Mesangial cell (primary cell): Measurements from ENCODE around the gene BRK1. TPM values are rescaled to one million over a fixed set of nuclear protein-coding genes. Genes with fewer than 3 reads are reported as not detected.

Source experiments
- total RNA-seq: library from RNA; depleted of rRNA; stranded (reverse); fragments of >200 nt; gene quantifications from 2 replicates; pipeline ENCODE4 v1.2.3, GENCODE V29; 2015

BRK1 gene
- 113 and 149 TPM in 2 replicates for total RNA-seq

GRCh38 chr3:10115326-10116137 is at the start of gene BRK1:
BRK1 (plus strand) TSS chr3:10115675; CDS start chr3:10115702, 27 bp downstream.

GRCh38 chr3:10108091-10108490 is 7.4 kb upstream of the BRK1 start, which contains the start of gene FANCD2OS:
FANCD2OS (minus strand) TSS chr3:10108255; CDS start chr3:10104774, 3,481 bp downstream.

GRCh38 chr3:10164546-10165393 is 49.3 kb downstream of the BRK1 start, which contains the start of gene IRAK2:
IRAK2 (plus strand) TSS chr3:10164919; CDS start chr3:10164955, 36 bp downstream.

Other genes with a start within 250 kb of the BRK1 start
- 0.13 TPM in 1 of 2 replicates, not detected in the other for gene CIDEC, start 235.4 kb upstream of the BRK1 start, total RNA-seq
- gene JAGN1, start 225.1 kb upstream of the BRK1 start, total RNA-seq, result 32.4 and 33.8 TPM in 2 replicates
- gene IL17RE, start 212.8 kb upstream of the BRK1 start, total RNA-seq, result 1.1 and 4.6 TPM in 2 replicates
- 34.7 and 59.3 TPM in 2 replicates for gene IL17RC, start 198.6 kb upstream of the BRK1 start, total RNA-seq
- 21.0 and 37.3 TPM in 2 replicates for gene CRELD1, start 181.8 kb upstream of the BRK1 start, total RNA-seq
- 0.98 and 6.0 TPM in 2 replicates for gene PRRT3, start 163.3 kb upstream of the BRK1 start, total RNA-seq
- gene EMC3, start 128.8 kb upstream of the BRK1 start, total RNA-seq, result 24.0 and 28.5 TPM in 2 replicates
- gene FANCD2, start 89.2 kb upstream of the BRK1 start, total RNA-seq, result 8.9 and 33.1 TPM in 2 replicates
- not detected in 2 replicates for gene FANCD2OS, start 7.4 kb upstream of the BRK1 start, total RNA-seq
- gene VHL, start 26.1 kb downstream of the BRK1 start, total RNA-seq, result 25.3 and 32.7 TPM in 2 replicates
- gene IRAK2, start 49.2 kb downstream of the BRK1 start, total RNA-seq, result 2.3 and 6.7 TPM in 2 replicates
- gene TATDN2, start 132.8 kb downstream of the BRK1 start, total RNA-seq, result 14.2 and 15.1 TPM in 2 replicates
- gene GHRL, start 177.3 kb downstream of the BRK1 start, total RNA-seq, result not detected in 2 replicates
- gene SEC13, start 205.4 kb downstream of the BRK1 start, total RNA-seq, result 179 and 242 TPM in 2 replicates